HG03095 (cell line): Measurements from ENCODE around the gene SYT12.
"Not testable (repeated sequence)": the region's sequence is repeated elsewhere in the genome, so short reads cannot be mapped to it uniquely, and the experiment has no call there.

Source experiments
- ATAC-seq: cut with Tn5 transposase; IDR thresholded peaks from one replicate; pipeline ENCODE4 v1.9.1; 2021; ENCODE audit warnings: moderate library complexity; ENCODE audit not compliant: unreplicated experiment

The SYT12 gene, protein sequence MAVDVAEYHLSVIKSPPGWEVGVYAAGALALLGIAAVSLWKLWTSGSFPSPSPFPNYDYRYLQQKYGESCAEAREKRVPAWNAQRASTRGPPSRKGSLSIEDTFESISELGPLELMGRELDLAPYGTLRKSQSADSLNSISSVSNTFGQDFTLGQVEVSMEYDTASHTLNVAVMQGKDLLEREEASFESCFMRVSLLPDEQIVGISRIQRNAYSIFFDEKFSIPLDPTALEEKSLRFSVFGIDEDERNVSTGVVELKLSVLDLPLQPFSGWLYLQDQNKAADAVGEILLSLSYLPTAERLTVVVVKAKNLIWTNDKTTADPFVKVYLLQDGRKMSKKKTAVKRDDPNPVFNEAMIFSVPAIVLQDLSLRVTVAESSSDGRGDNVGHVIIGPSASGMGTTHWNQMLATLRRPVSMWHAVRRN

DNA sequence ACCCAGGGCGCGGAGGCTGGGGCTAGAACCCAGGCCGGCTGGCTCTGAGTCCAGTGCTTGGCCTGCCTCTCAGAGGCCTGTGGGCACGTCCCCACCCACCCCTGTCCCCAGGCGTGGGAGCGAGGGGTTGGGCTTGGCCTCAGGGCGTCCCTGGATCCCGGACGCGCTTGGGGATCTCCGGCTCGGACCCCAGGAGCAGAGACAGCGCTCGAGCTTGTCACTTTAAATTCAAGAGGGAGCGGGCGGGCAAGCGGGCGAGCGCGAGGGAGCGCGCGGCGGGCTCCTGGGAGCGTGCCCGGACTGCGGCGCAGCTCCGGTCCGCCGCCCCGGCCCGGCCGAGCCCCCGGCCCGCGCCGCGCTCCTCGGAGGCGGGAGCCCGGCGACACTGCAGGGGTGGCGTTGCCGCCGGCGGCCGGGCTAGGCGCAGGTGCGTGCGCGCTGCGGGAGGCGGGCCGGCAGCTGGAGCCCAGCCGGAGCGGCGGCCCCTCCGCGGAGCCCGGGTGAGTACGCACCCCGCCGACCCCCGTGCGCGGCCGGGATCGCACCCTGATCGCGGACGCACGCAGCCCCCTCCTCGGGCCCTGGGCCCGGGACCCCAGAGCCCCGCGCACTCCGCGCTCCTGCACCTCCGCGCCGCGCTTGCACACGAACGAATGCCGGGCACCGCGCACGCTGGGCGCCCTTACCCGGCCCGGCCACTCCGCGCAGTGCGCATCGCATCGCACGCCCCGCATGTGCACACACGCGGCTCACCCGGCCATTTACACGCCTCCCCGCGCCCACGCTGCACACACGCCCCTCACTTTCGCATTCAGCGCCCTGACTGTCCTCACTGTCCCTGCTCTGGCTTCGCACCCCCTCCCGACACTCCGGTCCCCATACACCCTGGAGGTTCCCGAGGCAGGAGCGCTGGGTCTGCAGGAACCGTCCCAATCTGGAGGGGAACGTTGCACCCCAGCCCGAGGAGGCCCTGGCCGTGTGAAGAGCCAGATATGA lies at the start of gene SYT12:
Gene SYT12, plus strand, starts transcription at position 174 of the 996 bp plus-strand sequence. CDS start 7,011 bp downstream, outside the sequence.
- no peak for ATAC-seq

DNA sequence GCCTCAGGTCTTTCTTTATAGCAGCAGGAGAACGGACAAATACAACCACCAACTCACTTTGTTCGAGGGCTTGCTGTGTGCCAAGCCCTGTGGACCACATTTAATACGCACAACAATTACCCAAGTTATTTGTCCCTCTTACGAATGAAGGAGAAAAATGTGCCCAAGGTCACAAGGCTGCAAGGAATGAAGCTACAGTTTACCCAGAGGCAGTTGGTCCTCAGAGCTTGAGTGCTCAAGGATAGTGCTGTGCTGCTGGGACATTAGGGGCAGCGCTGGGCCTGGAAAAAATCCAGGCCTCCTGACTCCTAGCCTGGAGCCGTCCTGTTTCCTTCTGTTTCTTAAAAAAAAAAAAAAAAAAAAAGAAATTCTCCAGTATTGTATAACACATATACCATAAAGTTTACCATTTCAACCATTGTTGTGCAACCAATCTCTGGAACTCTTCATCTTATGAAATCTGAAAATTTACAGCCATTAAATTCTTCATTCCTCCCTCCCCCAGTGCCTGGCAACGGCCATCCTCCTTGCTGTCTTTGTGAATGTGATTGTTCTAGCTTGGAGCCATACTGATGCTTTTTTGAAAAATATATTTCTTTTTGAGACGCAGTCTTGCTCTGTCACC lies 48.9 kb upstream of the SYT12 start:
- ATAC-seq: no peak

DNA sequence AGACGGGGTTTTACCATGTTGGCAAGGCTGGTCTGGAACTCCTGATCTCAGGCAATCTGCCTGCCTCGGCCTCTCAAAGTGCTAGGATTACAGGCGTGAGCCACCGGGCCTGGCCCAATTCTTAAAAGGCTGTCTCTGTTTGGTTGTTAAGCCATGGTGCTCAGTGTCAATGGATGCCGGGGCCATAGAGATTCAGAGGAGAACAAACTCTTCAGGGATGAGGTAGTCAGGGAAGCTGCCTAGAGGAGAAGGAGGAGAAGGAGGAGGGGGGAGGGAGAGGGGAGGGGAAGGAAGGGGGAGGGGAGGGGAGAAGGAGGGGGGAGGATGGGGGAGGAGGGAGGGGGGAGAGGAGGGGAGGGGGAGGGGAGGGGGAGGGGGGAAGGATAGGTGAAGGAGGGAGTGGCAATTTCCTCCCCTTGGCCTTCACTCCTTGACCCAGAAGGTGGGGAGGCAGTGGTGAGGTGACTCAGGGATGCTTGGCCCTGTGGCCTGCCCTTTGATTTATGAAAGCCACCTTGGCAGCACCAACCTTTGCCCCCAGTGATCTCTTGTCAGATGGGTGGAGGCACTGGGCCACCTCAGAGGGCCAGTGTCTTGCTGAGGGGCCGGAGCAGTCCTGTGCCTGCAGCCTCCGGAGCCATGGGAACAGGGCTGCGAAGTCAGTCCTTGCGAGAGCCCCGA lies 48.1 kb upstream of the SYT12 start, which contains the start of gene C11orf86:
Gene C11orf86, plus strand, starts transcription at position 581 of the 681 bp plus-strand sequence. Its CDS starts 59 bp downstream, at position 640.
- ATAC-seq: no peak

- ATAC-seq: no peak
These were observed 47.4 kb upstream of the SYT12 start for GRCh38 chr11:66975405-66976027.

GRCh38 chr11:66976028-66976467 lies 46.9 kb upstream of the SYT12 start:
- ATAC-seq: no peak

GRCh38 chr11:66976925-66977324 lies 46.0 kb upstream of the SYT12 start:
- no peak for ATAC-seq

GRCh38 chr11:66978229-66978628 lies 44.7 kb upstream of the SYT12 start:
- ATAC-seq: no peak

DNA sequence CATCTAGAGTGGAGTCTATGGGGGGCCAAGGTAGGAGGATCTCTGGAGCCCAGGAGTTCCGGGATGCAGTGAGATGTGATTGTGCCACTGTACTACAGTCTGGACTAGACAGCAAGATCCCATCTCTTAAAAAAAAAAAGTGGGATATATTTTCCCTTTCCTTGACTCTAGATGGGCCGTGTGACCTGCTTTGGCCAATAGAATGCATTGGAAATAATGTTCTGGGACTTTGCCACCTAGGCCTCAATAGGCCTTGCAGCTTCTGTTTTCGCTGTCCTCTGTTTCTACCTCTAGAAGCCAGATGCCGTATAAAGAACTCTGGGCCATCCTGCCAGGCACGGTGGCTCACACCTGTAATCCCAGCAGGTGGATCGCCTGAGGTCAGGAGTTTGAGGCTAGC lies 44.2 kb upstream of the SYT12 start:
- ATAC-seq: no peak

DNA sequence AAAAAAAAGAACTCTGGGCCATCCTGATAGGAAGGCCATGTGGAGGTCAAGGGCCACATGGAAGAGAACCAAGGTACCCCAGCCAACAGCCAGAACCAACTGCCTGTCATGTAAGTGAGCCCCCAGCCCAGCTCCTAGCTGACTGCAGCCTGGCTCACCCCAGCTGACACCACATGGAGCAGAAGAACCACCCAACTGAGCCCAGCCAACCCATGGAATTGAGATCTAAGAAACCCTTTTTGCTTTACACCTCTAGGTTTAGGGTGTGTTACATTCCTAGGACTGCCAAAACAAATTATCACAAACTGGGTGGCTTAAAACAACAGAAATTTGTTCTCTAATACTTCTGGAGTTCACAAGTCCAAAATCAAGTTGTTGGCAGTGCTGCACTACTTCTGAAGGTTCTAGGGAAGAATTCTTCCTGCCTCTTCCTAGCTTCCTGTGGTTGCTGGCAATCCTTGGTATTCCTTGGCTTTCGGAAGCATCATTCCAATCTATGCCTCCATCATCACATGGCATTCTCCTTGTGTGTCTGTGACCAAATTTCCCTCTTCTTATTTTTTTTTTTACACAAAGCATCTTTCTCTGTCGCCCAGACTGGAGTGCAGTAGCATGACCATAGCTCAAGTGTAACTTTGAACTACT lies 43.5 kb upstream of the SYT12 start:
- no peak for ATAC-seq

DNA sequence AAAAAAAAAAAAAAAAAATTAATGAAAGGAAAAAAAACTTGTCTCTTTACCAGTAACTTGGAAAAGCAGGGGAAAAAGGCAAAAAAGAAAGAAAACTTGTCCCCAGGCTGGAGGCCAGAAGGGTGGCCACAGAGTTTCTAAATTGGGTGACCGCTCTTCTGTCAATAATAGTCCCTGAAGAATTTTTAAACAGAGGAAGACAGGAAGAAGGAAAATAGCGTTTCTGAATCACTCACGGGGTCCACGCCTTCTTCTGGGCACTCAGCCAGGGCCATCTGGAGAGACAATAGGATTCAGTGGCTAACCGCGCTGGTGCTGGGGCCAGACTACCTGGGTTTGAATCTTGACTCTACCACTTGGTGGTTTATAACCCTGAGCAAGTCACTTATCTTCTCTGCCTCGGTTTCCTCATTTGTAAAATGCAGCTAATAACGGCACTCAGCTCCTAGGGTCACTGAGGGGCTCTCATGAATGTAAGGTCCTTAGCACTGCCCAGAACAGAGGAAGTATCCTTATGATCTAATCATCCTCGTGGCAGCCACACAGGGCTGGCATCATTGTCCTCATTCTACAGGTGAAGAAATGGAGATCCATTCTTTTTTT lies 40.9 kb upstream of the SYT12 start:
- ATAC-seq: no peak

DNA sequence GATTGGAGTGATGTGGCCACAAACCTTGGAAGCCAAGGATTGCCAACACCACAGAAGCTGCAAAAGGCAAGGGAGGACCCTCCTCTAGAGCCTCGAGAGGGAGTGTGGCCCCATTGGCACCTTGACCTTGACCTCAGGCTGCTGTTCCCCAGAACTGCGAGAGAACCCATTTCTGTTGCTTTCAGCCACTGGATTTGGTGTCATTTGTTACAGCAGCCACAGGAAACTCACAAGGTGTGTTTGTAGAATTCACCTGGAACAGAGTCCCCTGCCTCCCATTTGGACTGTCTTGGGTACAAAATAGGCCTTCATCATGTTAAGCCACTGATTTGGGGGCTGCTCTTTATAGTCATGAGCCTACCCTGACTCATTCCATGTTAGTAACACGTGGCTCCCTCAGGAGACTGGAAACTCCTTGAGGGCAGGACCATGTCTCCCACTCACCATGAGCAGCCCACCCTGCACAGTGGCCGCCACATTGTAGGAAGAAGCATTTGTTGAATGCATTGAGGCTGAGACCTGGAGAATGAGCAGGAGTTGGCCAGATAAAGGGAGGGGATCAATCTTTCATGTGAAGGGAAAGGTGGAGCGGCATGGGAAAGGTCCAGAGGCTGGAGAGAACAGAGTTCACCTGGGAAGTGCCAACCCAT lies 39.5 kb upstream of the SYT12 start:
- ATAC-seq: no peak

DNA sequence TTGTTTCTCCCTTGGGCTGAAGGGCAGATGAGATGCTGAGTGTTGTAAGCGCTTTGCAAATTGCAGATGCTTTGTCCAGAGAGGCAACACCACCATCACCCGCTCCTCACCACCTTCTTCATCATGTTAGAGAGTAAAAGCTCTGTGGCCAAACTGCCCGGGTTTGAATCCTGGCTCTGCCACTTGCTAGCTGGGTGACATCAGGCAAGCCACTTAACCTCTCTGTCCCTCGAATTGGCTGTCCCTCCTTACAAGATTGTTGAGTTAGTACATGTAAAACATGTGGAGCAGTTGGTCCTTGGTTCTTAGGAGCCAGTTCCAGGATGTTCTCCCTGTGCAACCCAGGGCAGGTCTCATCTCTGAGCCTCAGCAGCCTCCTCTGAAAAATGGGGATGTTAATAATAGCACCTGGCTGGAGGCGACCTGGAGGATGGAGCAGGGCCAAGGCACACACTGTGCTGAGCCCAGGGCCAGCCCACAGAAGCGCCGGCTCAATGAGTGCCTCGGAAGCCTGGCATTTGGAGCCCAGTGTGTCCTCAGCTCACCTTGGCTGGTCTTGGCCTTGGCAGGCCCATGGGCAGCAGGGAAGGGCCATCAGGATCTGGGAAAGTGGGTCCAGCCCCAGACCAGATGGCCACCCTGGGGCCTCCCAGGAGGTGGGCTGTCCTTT lies 37.3 kb upstream of the SYT12 start:
- no peak for ATAC-seq

DNA sequence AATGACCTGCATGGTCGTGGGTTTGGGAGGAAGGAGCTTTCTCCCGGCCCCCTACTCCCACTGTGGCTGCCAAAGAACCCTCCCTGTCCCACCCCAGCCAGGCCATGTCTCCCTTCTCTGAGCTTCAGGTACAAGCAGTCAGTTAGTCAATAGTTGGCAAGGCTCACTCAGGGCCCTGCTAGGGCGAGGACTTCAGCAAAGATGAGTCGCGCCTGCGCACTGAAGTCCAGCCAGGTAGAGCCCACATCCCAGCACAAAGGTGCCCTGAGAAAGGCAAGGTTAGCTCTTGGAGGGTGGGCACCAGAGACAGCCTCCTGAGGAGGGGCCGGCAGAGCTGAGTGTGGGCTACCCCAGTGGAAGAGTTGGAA lies 36.8 kb upstream of the SYT12 start:
- ATAC-seq: no peak

DNA sequence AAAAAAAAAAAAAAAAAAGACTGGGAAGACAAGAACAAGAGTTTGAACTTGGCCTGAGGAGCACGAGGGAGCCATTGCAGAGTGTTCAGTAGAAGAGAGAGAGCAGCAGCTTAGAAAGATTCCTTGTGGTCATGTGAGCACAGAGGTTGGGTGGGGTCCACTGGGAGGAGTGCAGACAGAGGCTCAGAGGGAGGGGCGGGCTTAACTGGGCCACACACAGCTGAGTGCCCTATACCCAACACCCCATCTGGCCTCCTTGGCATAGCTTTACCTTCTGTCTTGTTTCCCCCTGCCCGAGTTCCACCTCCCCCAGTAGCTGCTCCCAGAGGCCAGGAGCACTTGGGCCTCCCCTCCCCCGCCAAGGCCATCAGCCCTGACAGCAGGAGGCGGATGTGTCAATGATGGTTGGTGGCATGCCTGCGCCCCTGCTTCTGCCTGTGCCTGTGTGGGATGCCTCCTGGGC lies 35.7 kb upstream of the SYT12 start:
- no peak for ATAC-seq

- no peak for ATAC-seq
These were observed 34.9 kb upstream of the SYT12 start for GRCh38 chr11:66987924-66988637.

GRCh38 chr11:66988741-66989140 lies 34.2 kb upstream of the SYT12 start:
- not testable (repeated sequence) for ATAC-seq

GRCh38 chr11:66989360-66989759 lies 33.6 kb upstream of the SYT12 start:
- not testable (repeated sequence) for ATAC-seq
